HG03565 (cell line): ENCODE measurements around the gene FOXP1.

ENCODE experiments used
- ATAC-seq: cut with Tn5 transposase; IDR thresholded peaks from one replicate; pipeline ENCODE4 v1.9.1; 2021; ENCODE audit warnings: mild to moderate bottlenecking, moderate library complexity; ENCODE audit not compliant: unreplicated experiment

Gene FOXP1

GRCh38 chr3:71565316-71565715, 18.2 kb downstream of the FOXP1 start:
- no peak for ATAC-seq

- ATAC-seq = peak; percentile 16
These were observed 19.2 kb downstream of the FOXP1 start for GRCh38 chr3:71564361-71564760.

GRCh38 chr3:71563827-71564226, 19.7 kb downstream of the FOXP1 start:
- ATAC-seq = peak; percentile 74

GRCh38 chr3:71562938-71563337, 20.6 kb downstream of the FOXP1 start:
- no peak for ATAC-seq

DNA sequence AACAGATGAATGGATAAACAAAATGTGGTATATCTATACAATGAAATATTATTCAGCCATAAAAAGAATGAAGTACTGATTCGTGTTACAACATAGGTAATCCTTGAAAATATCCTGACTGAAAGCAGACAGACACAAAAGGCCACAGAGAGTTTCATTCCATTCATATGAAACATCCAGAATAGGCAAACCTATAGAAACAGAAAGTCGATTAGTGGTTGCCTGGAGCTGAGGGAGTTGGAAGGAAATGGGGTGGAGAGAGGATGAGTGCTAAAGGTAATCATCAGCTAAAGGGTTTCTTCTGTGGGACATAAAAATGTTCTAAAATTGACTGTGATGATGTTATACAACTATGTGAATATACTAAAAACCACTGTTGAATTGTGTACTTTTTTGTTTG, 22.9 kb downstream of the FOXP1 start:
- ATAC-seq = no peak

DNA sequence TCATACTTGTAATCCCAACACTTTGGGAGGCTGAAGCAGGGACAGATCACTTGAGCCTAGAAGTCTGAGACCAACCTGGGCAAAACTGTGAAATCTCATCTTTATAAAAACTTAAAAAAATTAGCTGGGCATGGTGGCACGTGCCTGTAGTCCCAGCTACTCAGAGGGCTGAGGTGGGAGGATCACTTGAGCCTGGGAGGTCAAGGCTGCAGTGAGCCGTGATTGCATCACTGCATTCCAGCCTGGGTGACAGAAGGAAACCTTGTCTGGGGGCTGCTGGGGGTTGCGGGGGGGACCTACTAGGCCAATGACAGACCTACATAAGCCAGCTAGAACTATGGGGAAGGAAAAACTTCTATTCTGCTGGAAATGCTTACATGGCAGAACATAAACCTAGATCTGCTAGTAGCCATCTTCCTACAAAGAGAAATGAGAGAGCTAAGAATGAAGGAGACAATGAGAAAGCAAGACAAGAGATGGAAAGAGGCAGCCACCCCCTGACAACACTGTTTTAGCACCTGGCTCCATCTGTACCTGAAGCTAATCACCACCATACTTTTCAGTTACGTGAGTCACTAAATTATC, 23.9 kb downstream of the FOXP1 start:
- no peak for ATAC-seq

DNA sequence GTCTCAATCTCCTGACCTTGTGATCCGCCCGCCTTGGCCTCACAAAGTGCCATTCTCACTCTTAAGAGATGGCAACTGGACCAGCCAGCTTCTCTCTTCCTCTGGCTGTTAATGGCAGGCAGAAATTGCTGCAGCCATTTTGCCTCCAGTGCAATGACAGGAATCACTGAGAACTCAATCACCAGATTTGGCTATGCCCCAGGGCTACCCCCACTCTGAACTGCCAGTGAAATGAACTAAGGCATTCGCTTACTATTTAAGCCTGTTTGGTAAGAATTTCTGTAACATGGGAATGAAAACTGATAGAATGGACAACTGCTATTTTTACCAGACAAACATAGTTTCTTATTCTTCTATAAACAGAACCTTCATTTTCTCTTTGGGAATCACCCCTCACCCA, 24.5 kb downstream of the FOXP1 start:
- no peak for ATAC-seq

GRCh38 chr3:71554649-71555048, 28.9 kb downstream of the FOXP1 start:
- peak; percentile 46 for ATAC-seq

DNA sequence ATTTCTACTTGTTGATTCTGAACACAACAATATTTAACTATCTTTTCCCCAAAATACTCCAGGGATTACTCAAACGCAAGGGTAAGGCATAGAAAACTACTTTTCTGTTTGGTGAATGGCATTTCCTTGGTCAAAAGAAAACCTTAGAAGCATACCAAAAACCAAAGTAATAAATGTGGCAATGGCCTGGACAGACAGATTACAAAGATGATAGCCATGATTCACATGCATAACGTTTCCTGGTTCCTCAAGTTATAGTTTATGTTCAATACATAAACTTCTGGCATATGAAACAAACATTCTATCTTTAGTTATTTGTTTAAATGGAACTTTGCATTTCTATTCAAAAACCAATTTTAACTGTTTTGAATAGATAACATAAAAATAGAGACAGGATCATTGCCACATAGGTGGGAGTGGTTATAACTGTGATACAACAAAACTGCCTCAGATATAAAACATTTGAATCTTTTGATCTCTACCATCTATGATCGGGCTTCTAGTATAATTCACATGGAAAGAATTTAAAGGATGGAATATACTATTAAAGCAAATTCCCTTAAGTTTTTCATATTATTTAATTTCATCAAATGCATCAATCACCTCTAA, 32.1 kb downstream of the FOXP1 start:
- ATAC-seq = no peak

DNA sequence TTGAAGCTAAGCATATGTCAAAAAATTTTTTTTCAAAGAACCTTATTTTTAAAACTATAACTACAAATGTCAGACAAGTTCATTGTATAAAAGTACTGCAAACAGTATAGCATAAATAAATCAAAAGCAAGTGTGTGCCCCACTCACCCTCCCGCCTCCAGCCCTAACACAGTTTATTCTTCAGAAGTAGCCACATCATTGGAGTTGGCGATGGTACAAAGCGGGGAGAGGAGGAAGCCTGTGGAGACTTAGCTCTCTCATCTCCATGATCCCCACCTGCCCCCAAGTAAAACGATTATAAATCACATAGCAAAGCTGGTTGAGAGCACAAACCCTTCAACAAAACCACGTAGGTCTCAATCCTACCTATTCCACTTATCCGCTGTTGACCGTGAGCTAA, 33.6 kb downstream of the FOXP1 start:
- ATAC-seq = no peak

DNA sequence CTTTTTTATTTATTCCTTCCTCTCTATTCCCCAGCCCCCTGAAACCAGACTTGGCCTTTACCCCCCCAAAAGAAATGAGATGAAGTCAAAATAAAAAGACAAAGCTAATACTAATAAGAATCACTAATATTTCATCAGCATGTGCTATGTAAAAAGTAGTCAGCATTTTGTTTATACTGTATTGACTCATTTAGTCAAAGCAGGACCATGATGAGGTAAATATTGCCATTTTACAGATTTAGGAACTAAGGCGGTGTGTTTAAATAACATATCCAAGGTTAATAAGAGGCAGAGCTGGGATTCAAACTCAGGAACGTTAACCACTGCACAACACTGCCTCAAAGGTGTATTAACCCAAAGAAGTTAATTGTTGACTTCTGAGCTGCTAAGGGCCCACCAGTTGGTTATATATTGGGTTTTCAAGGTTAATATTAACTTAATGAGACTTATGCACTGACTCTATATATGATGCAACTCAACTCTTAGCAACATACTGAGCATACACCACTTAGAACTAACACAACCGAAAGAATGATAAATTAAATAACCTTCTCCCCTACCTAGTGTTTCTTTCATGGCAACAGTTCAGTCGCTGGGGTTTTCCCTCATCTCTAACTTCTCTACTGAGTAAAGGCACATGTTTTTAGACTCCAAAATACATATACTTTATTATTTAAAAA, 34.7 kb downstream of the FOXP1 start:
- ATAC-seq = peak; percentile 77

- no peak for ATAC-seq
These were observed 36.0 kb downstream of the FOXP1 start for GRCh38 chr3:71547249-71548198.

DNA sequence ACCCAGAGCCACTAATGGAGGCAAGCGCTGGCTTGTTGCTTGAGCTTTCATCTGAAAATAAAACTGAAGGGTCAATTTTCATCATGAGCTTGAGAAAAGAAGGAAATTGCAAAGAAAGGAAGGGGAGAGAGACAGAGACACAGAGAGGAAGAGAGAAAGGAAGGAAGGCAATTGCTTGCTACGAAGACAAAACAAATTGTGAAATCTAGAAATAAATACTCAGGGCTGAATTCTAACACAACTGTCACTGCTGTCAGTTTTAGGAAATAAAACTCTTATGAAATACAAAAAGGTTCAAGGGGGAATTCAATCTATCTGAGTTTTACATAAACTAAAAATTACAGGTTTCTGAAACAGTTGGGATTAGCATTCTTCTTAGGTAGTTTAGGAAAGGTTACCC, 36.7 kb downstream of the FOXP1 start:
- no peak for ATAC-seq

- no peak for ATAC-seq
These were observed 38.2 kb downstream of the FOXP1 start for GRCh38 chr3:71545330-71545729.

DNA sequence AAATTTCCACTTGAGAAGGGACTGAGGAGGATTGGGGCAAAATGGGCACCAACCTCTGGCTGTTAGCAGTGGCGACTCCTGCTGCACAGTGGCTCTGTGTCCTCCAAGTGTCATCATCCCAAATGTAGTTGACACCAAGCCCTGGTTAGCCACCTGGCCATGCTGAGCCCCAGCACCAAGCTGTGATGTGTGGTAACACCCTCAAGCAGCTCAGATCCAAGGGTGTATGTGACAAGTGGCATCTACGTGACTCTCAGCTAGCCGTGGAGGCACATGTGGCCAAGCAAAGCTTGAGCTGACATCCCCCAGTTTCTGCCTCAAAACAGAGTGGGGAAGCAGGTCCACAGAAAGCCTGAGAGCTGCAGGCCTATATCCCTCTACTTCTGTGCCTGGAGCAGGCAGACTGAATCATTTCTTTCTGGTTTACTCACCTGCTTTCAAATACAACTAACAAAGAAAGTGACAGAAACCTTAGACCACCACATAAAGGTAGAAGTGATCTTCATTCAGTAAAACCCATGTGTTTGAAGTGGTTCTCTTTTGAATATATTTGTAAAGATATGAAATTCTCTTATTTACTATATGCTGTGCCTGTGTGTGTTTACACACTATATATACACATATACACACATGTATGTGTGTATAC, 40.0 kb downstream of the FOXP1 start:
- ATAC-seq = no peak

DNA sequence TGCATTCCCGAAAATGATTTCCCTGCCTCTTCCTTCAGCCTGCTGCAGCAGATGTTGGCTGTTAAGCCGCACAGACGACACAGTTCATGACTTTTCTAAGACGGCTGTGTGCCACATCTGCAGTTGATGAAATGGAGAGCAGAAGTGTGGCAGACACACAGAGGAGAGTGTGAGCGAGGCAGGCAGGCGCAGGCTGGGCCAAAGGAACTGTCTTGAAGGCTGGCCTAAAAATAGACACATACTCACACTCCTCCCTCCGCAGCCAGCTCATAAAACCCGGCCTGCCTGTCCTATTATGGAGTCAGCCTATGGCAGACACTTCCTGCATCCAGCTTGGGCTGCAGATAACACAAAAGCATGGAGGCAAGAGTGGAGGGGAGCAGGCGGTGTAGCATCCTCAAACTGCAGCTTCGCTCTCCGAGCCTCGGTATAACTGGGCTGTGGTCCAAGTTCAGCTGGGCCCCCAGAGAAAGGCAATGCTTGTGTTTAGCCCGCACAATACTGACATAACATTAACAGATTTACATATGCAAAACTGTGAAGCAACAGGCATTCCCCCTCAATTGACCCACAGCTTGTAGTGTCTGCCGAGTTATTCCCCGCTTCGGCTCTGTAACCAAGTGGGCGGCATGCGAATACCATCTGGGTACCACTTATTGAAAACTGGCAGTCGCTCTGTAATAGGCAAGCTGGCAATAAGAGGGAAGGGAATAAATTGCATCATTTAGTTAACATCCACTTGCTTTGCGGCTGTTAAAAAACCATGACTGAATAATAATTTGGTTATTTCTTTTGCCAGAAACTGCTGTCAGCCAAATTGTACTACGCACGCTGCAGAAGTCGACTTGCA, 40.8 kb downstream of the FOXP1 start:
- ATAC-seq = no peak

GRCh38 chr3:71541313-71541712, 42.2 kb downstream of the FOXP1 start:
- ATAC-seq = no peak

GRCh38 chr3:71537211-71537611, 46.3 kb downstream of the FOXP1 start:
- ATAC-seq = no peak

DNA sequence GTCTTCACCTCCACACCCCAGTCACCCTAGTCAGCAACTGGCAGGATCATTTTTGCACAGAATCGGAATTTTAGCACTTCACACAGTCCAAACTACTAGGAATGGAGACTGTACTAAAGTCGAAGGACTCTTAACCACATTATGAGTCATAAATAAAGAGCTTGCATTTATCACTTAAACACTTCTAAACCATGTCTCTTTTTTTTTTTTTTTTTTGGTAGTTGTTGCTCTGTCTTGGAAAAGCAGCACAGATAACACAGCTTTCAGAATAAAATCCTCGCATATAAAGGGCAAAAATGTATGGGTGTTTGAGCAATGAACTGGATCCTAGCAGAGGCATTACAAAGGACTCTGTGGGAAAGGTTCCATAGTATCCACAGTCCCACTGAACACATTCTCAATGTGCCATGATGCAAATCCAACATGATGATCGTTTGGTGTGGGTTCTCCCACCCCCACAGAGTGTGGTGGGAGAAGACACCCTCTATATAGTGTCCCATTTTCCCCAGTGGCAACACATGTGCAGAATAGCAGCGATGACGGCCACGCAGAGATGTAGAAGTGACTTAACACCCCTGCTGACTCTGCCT, 47.1 kb downstream of the FOXP1 start:
- ATAC-seq = no peak

GRCh38 chr3:71533588-71533987, 49.9 kb downstream of the FOXP1 start:
- ATAC-seq = no peak
